ENCODE measurements around the gene SLC24A3. TPM values are rescaled to one million over a fixed set of nuclear protein-coding genes. Genes with fewer than 3 reads are reported as not detected.

SLC24A3 gene
- total RNA-seq, 1 donor from 2014 or later, result 0.10 TPM

DNA sequence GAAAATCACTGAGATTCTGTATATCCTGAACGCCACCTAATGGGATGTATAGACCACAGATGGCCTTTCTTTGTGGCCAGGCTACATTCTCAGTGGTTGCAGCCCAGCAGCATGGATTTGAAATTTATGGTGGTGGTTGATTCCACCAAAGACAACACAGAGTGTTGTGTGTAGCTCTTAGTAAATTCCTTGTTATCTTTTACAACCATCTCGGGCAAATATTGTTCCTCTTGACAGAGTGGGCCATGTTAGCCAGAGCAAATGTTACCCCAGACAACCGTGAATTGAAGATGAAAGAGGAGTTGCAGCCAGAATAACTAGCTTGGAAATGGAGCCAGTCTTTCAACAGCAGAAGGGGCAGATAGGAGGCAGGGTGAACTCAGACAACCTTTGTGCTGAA, 39.5 kb downstream of the SLC24A3 start:
- peaks cover 3% of the 10 kb centered on the region for H3K9me3 Mint-ChIP-seq (ENCODE audit: low read depth)
- TF ChIP-seq, protein P1, sequence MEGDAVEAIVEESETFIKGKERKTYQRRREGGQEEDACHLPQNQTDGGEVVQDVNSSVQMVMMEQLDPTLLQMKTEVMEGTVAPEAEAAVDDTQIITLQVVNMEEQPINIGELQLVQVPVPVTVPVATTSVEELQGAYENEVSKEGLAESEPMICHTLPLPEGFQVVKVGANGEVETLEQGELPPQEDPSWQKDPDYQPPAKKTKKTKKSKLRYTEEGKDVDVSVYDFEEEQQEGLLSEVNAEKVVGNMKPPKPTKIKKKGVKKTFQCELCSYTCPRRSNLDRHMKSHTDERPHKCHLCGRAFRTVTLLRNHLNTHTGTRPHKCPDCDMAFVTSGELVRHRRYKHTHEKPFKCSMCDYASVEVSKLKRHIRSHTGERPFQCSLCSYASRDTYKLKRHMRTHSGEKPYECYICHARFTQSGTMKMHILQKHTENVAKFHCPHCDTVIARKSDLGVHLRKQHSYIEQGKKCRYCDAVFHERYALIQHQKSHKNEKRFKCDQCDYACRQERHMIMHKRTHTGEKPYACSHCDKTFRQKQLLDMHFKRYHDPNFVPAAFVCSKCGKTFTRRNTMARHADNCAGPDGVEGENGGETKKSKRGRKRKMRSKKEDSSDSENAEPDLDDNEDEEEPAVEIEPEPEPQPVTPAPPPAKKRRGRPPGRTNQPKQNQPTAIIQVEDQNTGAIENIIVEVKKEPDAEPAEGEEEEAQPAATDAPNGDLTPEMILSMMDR (IDR thresholded peaks at IDR 0.05), result no peak
- no peaks in the 10 kb centered on the region for H3K4me1 Mint-ChIP-seq (ENCODE audit: low read depth)
- H3K36me3 Mint-ChIP-seq (ENCODE audit: low read depth), result no peaks in the 10 kb centered on the region
- DNase-seq (ENCODE audit: low spot score), result no peak
- H3K4me3 Mint-ChIP-seq (ENCODE audit: unreplicated experiment), result no peak overlapping the region
- no peaks in the 10 kb centered on the region for H3K27me3 Mint-ChIP-seq (ENCODE audit: low read depth)
- no peak overlapping the region for H3K27ac Mint-ChIP-seq (ENCODE audit: unreplicated experiment)

DNA sequence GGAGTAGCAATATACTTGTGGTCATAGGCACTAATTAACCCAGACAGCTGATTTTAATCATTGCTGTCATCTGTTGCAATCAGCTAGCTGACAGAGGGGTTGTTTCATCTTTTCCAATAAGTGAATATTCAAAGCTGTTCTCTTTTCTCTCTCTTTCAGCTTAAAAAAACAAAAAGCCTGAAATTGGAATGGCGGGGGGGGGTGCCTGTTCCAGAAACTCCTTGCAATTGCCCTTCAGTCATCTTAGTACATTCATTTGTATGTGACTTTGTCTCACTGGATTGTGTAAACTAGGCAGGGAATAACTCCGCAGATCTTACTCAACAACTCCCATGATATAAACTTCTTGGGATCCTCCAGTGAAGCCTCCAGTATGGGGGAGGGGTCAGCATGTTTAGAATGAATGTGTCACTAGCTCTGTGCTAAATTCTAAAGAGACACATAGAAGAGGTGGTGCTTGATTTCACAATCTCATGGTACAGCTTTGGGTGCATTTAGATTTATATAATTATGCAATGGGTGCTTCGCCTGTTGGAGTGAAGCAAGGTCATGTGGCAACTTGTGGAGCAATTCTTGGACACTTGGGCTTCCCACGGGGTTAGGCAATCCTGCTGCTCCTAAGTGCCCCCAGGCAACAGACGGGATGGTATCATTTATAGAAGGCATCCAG, 40.1 kb downstream of the SLC24A3 start:
- H3K27me3 Mint-ChIP-seq (ENCODE audit: low read depth), result no peaks in the 10 kb centered on the region
- no peak overlapping the region for H3K27ac Mint-ChIP-seq (ENCODE audit: unreplicated experiment)
- TF ChIP-seq, protein P1 (IDR thresholded peaks at IDR 0.05), result no peak
- H3K36me3 Mint-ChIP-seq (ENCODE audit: low read depth), result no peaks in the 10 kb centered on the region
- H3K4me1 Mint-ChIP-seq (ENCODE audit: low read depth), result no peaks in the 10 kb centered on the region
- no peak for DNase-seq (ENCODE audit: low spot score)
- peaks cover 3% of the 10 kb centered on the region for H3K9me3 Mint-ChIP-seq (ENCODE audit: low read depth)
- H3K4me3 Mint-ChIP-seq (ENCODE audit: unreplicated experiment), result no peak overlapping the region

DNA sequence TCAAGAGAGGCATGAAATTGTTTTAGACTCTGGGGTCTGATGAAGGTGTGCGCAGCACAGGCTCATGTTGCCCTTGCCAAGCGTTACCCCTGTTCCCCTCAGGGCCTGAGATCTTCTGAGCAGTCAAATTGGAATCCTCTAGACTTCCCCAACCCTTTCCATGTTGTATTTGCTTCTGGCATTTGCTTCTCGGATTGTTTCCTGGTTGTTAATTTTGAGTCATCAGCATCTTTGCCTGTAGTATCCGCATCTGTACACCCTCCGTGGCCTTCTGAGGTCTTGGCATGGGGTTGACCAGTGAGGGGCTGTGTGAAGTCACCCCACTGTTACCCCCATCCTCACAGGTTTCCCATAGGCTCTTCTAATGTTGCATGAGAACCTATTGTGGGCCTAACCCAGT, 40.9 kb downstream of the SLC24A3 start:
- H3K9me3 Mint-ChIP-seq (ENCODE audit: low read depth), result peaks cover 3% of the 10 kb centered on the region
- TF ChIP-seq, protein P1 (IDR thresholded peaks at IDR 0.05), result no peak
- no peaks in the 10 kb centered on the region for H3K27me3 Mint-ChIP-seq (ENCODE audit: low read depth)
- no peaks in the 10 kb centered on the region for H3K36me3 Mint-ChIP-seq (ENCODE audit: low read depth)
- no peak for DNase-seq (ENCODE audit: low spot score)
- no peaks in the 10 kb centered on the region for H3K4me1 Mint-ChIP-seq (ENCODE audit: low read depth)
- H3K27ac Mint-ChIP-seq (ENCODE audit: unreplicated experiment), result peak overlapping the region; percentile 39
- H3K4me3 Mint-ChIP-seq (ENCODE audit: unreplicated experiment), result no peak overlapping the region

DNA sequence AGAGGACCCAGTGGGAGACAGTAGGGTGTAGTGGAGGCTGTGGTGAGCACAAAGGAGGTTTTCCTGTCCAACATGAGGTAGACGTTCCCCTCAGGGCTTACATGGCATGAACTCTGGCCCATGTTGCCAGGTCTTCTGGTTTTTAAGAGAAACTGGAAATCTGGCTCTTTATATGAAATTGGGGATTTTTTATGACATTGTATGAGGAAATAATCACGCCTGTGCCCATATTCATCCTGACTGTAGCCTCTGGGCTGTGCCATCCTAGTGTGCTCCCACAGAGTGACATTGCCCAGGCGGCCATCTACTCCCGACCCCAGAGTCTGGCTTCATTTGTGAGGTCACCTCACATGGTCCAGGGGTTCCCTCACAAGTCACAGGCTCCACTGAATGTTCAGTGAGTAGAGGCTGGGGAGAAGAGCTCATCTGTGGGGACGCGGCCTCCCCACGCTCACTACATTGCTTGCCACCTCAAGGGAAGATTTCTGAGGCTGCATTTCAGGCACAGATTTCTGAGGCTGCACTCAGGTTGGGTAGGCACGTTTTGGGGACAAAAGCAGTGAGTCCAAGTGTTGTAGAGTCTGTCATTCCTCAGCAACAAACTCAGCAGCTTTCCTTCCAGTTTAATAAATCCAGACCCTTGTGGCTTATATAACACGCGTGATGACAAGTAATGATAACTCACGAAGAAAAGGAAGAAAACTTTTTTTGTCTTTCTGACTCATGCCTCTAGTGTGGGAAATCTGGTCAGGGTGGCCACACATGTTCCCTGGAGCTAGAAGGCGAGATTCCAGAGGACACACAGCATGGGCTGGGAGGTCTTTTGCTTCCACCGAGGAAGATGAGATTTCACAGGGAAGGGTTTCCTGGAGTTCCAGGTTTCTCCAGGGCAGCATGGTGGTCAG, 41.7 kb downstream of the SLC24A3 start:
- DNase-seq (ENCODE audit: low spot score), result no peak
- TF ChIP-seq, protein P1 (IDR thresholded peaks at IDR 0.05), result no peak
- Mint-ChIP-seq H3K4me3 (ENCODE audit: unreplicated experiment) (no peak overlapping the region), H3K36me3 (ENCODE audit: low read depth) (no peaks in the 10 kb centered on the region), H3K27ac (ENCODE audit: unreplicated experiment) (no peak overlapping the region), H3K9me3 (ENCODE audit: low read depth) (no peaks in the 10 kb centered on the region), H3K4me1 (ENCODE audit: low read depth) (no peaks in the 10 kb centered on the region), H3K27me3 (ENCODE audit: low read depth) (no peaks in the 10 kb centered on the region)

DNA sequence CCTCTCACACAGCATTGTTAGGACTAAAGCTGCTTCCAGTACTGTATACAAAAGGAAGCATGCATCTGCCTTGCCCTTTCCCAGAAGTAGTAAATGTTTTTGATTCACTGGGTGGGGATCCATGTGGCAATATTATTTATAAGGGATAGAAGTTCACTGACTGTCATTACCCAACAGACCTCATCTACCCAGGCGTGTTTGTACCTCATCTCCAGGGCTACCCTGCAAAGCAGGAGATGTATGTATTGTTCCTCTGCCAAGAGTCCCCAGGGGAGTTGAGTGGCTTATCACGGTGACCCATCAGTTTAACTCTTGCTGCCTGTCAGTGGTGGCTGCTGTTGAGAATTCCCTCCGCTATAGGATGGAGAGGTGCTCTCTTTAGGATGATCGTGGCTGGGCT, 42.5 kb downstream of the SLC24A3 start:
- TF ChIP-seq, protein P1 (IDR thresholded peaks at IDR 0.05), result no peak
- H3K9me3 Mint-ChIP-seq (ENCODE audit: low read depth), result no peaks in the 10 kb centered on the region
- DNase-seq (ENCODE audit: low spot score), result no peak
- H3K27me3 Mint-ChIP-seq (ENCODE audit: low read depth), result no peaks in the 10 kb centered on the region
- no peaks in the 10 kb centered on the region for H3K36me3 Mint-ChIP-seq (ENCODE audit: low read depth)
- H3K4me3 Mint-ChIP-seq (ENCODE audit: unreplicated experiment), result no peak overlapping the region
- no peaks in the 10 kb centered on the region for H3K4me1 Mint-ChIP-seq (ENCODE audit: low read depth)
- H3K27ac Mint-ChIP-seq (ENCODE audit: unreplicated experiment), result no peak overlapping the region

Measured in chondrocyte (in vitro differentiated cells).